Mucosa of rectum (tissue), 2 donors: ENCODE measurements around the gene SCFD2.
"Not testable (repeated sequence)": the region's sequence is repeated elsewhere in the genome, so short reads cannot be mapped to it uniquely, and the experiment has no call there.

Experiments
- H3K27ac ChIP-seq, 2 donors: one replicate each; pipeline ENCODE4 v1.7.0; 2013; ENCODE audit warnings: inconsistent platforms in 2 of 2, low read depth in 2 of 2, low read length in 2 of 2
- H3K27me3 ChIP-seq, 2 donors: one replicate each; pipeline ENCODE4 v1.7.0; 2013; ENCODE audit warnings: low read length in 2 of 2; ENCODE audit not compliant: control insufficient read depth in 2 of 2, insufficient read depth in 2 of 2
- H3K36me3 ChIP-seq, 2 donors: one replicate each; pipeline ENCODE4 v1.7.0; 2013; ENCODE audit warnings: low read length in 2 of 2; ENCODE audit not compliant: control insufficient read depth in 2 of 2, insufficient read depth in 2 of 2
- H3K4me1 ChIP-seq, 2 donors: one replicate each; pipeline ENCODE4 v1.7.0; 2013; ENCODE audit warnings: low read length in 2 of 2, mild to moderate bottlenecking in 1 of 2; ENCODE audit not compliant: control insufficient read depth in 2 of 2, insufficient read depth in 2 of 2
- H3K4me3 ChIP-seq, 2 donors: one replicate each; pipeline ENCODE4 v1.7.0; 2013; ENCODE audit warnings: low read length in 2 of 2
- H3K9ac ChIP-seq, 2 donors: one replicate each; pipeline ENCODE4 v1.7.0; 2013; ENCODE audit warnings: low read length in 2 of 2, low read depth in 1 of 2, mild to moderate bottlenecking in 1 of 2
- H3K9me3 ChIP-seq, 2 donors: one replicate each; pipeline ENCODE4 v1.7.0; 2013; ENCODE audit warnings: low read length in 2 of 2; ENCODE audit not compliant: control insufficient read depth in 2 of 2
- donor health status: healthy.
- donor health status: Normal muscosa, but diverticular disease.

The SCFD2 gene

DNA sequence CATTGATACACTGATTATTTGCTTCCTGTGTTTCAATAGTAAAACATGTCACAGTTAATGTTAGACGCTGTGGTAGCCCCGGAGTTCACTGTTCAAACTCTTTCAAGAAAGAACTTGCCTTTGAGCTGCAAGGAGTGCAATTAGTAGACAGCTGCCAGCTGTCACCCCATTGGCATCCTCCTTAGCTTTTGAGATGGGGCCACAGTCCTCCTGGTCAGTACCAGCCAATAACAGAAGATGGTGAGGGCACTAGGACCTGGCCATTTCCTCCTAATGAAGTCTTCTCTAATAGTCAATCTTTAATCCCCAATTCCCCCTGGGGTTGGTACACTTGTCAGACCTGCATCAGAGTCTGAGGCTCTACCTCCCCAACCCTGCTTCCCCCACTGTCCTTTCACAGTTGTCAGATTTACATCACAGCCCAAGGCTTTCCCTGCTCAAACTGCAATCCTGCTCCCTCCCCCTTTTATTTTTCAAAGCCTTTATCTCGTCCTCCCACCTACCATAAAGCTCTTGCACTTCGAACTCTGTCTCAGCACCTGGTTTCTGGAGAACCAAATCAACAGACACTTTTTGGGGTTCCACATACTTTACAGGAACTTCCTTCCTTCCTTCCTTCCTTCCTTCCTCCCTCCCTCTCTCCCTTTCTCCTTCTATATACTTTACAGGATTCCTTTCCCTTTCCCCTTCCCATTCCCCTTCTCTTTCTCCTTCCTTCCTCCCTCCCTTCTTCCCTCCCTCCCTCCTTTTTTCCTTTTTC lies 321.8 kb downstream of the SCFD2 start:
- Histone ChIP-seq H3K4me3 (no peak overlapping the region), H3K9ac (no peak overlapping the region), H3K9me3 (no peaks in the 10 kb centered on the region), H3K4me1 (no peaks in the 10 kb centered on the region), H3K27me3 (no peaks in the 10 kb centered on the region), H3K27ac (no peak overlapping the region), H3K36me3 (no peaks in the 10 kb centered on the region)

DNA sequence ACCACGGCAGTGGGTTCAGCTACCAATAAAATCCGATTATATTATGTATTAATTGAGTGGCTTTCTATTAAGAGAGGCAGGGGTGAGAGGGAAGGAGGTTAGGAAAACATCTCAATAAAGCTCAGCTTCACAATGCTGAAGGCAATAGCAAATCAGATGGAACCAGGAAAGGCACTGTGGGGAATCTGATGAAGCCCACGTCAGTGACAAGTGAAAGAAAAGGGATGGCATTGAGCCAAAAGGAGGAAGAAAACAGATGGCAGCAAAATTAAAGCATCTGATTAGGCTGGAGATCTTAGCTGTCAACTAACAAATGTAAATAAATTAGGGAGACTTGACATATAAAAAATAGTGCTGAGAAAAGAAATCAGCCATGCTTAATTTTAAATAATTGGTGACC lies 322.8 kb downstream of the SCFD2 start:
- Histone ChIP-seq H3K27ac (no peak overlapping the region), H3K36me3 (no peaks in the 10 kb centered on the region), H3K9ac (no peak overlapping the region), H3K27me3 (no peaks in the 10 kb centered on the region), H3K4me1 (no peaks in the 10 kb centered on the region), H3K4me3 (no peak overlapping the region), H3K9me3 (no peaks in the 10 kb centered on the region)

DNA sequence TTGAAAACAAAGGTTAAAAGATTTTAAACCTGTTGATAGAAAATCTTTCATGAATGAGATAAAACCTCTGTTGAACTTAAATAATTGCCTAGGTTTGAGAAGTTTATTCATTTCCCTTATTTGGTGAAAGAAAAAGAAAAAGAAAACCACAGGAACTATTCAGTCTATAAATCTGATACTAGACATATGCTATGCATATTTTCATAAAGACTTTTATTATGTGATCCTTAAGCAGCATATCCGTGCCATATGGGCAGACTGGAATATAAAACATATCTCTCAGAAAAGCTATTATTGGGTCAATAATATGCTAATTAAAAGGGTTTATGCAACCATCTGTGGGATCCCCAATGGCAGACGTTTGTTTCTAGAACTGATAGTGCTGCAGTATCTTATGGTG lies 325.0 kb downstream of the SCFD2 start:
- Histone ChIP-seq H3K4me3 (no peak overlapping the region), H3K36me3 (no peaks in the 10 kb centered on the region)

DNA sequence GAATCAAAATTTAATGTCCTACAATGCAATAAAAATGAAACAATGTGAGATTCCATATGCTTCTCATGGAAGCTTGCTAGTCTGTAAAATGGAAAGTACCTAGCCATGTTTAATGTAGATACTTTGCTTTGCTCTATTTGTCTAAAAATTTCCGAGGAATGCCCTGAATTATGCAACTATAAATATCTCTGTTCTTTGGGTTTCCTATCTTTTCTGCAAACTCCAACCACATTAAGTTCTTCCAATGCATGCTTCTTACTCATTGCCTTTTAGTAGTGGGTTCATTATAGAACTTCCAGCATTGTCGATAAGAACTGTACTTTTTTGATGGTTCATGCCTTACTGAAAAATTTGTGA lies 325.4 kb downstream of the SCFD2 start:
- H3K36me3 ChIP-seq, result no peaks in the 10 kb centered on the region
- H3K27ac ChIP-seq, result no peak overlapping the region
- no peaks in the 10 kb centered on the region for H3K27me3 ChIP-seq
- H3K4me3 ChIP-seq, result no peak overlapping the region
- H3K9me3 ChIP-seq, result no peaks in the 10 kb centered on the region
- H3K4me1 ChIP-seq, result no peaks in the 10 kb centered on the region
- H3K9ac ChIP-seq, result no peak overlapping the region

More for the DNA sequence above, 325.0 kb downstream of the SCFD2 start:
- no peaks in the 10 kb centered on the region for H3K27me3 ChIP-seq
- no peaks in the 10 kb centered on the region for H3K9me3 ChIP-seq
- no peak overlapping the region for H3K27ac ChIP-seq
- H3K4me1 ChIP-seq, result no peaks in the 10 kb centered on the region
- no peak overlapping the region for H3K9ac ChIP-seq

DNA sequence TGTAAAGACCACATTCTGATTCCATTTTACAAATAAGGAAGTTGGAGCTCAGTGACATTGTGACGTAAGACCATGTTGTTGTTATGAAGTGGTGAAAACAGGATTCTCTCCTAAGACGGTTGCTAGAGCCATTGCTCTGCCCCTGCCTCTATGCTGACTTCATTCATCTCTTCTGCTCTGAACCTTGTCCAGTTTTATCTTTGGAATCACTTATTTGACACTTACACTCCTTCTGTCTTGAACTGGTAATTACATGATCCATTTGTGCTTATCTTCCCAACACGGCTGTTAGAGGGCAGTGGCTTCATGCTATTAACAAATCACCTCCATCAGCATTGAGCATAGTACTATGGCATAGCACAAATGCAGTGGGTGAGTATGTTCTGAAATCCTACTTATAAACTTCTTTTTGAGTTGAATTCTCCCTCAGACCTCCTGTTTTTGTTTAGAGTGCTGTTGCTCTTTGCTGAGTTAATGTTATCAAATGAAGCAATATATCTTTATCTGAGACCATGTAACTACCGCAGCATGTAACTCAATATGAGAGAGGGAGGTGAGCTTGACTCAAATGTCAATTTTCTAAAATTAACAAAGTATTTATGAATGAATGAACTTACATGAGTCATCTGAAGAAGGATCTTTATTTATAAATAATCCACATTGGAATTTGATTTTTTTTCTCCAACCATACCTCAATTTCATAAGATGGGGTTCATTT lies 326.0 kb downstream of the SCFD2 start:
- Histone ChIP-seq H3K36me3 (no peaks in the 10 kb centered on the region), H3K27ac (no peak overlapping the region), H3K9ac (no peak overlapping the region), H3K27me3 (no peaks in the 10 kb centered on the region), H3K9me3 (no peaks in the 10 kb centered on the region), H3K4me1 (no peaks in the 10 kb centered on the region), H3K4me3 (no peak overlapping the region)

DNA sequence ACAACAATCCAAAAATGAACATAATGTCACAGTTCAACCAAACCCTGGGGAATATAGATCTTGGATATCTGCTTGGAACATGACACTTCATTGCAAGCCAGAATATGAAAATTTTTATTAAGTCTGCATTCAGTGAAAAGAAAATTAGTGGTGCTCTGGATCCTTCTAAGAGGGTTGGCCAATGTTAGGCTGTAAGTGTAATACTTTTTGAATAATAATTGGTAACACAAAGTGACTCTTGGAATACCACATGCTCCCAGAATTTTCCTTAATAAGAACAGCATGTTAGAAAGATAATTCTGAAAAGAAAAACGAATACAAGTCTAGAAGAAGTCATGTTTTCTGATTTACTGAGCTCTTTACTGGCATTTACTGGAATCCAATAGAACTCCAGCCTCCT lies 328.0 kb downstream of the SCFD2 start:
- no peak overlapping the region for H3K4me3 ChIP-seq
- no peaks in the 10 kb centered on the region for H3K4me1 ChIP-seq
- no peak overlapping the region for H3K9ac ChIP-seq
- no peaks in the 10 kb centered on the region for H3K27me3 ChIP-seq
- H3K36me3 ChIP-seq, result no peaks in the 10 kb centered on the region
- H3K27ac ChIP-seq, result no peak overlapping the region
- H3K9me3 ChIP-seq, result no peaks in the 10 kb centered on the region

DNA sequence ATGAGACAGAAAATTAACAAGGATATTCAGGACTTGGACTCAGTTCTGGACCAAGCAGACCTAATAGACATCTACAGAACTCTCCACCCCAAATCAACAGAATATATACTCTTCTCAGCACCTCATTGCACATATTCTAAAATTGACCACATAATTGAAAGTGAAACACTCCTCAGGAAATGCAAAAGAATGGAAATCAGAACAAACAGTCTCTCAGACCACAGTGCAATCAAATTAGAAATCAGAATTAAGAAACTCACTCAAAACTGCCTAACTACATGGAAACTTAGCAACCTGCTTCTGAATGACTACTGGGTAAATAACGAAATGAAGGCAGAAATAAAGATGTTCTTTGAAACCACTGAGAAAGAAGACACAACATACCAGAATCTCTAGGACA lies 333.0 kb downstream of the SCFD2 start:
- H3K27ac ChIP-seq, H3K4me1 ChIP-seq, H3K27me3 ChIP-seq, H3K36me3 ChIP-seq, H3K9ac ChIP-seq, H3K4me3 ChIP-seq, H3K9me3 ChIP-seq: not testable (repeated sequence)

DNA sequence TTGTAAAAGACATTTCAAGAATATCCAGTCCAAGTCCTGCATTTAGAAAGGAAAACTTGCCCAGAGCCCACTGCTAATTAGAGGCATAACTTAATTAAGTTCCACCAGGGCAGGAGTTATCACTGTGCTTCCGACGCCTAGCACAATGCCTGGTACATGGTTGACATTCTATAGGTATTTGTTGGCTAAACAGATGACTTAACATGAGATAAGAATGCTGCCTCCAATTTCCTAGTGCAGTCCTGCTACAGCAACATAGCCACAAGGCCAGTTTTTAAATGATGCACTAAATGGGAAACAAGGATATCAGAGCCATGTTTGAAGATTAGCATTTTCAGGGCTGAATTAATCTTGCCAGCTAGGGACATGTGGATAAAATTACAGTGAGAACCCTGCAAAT lies 339.6 kb downstream of the SCFD2 start:
- no peaks in the 10 kb centered on the region for H3K4me1 ChIP-seq
- no peak overlapping the region for H3K9ac ChIP-seq
- no peak overlapping the region for H3K4me3 ChIP-seq
- H3K36me3 ChIP-seq, result no peaks in the 10 kb centered on the region
- H3K27ac ChIP-seq, result no peak overlapping the region
- no peaks in the 10 kb centered on the region for H3K9me3 ChIP-seq
- no peaks in the 10 kb centered on the region for H3K27me3 ChIP-seq

DNA sequence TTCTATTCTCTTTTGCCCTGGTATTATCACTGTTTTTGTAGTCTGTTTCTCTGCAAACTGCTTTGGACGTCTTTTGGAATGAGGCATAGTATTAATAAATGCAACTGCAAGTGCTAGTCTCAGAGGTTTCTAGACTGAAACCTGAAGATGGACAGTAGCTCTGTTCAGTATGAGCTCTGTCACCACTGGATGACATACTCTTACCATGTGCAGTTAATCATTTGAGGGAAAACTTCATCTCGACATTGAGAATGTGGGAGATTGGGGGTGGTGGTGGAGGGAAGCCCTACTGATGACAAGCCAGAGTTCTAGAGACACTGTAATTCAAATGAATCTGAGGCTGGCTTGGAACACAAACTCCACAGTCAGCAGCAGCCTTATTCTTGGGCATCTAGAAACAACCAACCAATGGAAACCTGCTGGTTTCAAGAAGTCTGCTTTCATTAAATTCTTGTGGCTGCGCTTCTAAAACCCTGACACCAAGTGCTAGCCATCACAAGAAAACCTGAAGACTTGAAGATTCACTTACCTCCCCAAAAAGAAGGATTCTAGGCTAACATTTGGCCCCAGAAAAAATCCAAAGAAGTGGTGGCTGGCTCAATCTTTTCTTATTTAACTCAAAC lies 342.1 kb downstream of the SCFD2 start:
- Histone ChIP-seq H3K9me3 (no peaks in the 10 kb centered on the region), H3K27me3 (no peaks in the 10 kb centered on the region), H3K36me3 (no peaks in the 10 kb centered on the region), H3K9ac (no peak overlapping the region), H3K27ac (no peak overlapping the region), H3K4me1 (peaks cover 0 to 3% of the 10 kb centered on the region in 2 donors), H3K4me3 (no peak overlapping the region)

DNA sequence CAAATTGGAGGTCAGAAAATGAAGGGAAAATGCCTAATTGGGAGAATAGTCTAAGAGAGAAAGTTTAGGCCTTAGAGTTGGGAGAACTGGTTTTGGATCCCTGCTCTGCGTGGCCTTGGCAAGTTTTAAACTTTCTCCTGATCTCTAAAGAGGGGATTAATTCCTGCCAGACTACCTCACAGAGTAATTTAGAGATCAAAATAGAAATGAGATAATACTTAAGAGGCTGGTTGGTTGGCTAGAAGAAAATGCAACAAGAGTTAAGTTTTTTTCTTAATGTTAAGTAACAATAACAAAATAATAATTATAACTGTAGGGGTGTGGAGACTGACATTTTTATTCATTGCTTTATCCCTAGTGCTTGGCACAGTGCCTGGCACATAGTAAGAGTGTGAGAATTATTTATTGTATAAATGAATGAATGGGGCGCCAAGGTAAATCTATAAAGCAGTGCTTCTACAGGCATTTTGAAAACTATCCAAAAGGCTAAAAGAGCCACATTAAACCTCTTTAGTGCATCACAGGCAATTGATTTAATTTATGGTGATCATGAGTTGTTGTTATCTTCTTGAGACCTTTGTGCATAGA lies 343.3 kb downstream of the SCFD2 start:
- Histone ChIP-seq H3K4me1 (peaks cover 0 to 3% of the 10 kb centered on the region in 2 donors), H3K27me3 (no peaks in the 10 kb centered on the region), H3K9ac (no peak overlapping the region), H3K9me3 (no peaks in the 10 kb centered on the region), H3K4me3 (no peak overlapping the region), H3K27ac (no peak overlapping the region), H3K36me3 (no peaks in the 10 kb centered on the region)
